DOHH2 (cell line): Measurements from ENCODE around the gene LAMTOR1.

Experiments
- H3F3A ChIP-seq: fragments of 200-600 bp; sonication (generic), shearing (Covaris generic); 2 replicates; pipeline ENCODE4 v1.6.0; 2016; ENCODE audit warnings: antibody characterized with exemption, mild to moderate bottlenecking; ENCODE audit not compliant: control insufficient read depth, insufficient read depth
- H3K27ac ChIP-seq: fragments of 200-600 bp; sonication (generic); 2 replicates; pipeline ENCODE4 v1.5.1; 2014; ENCODE audit warnings: low read depth, mild to moderate bottlenecking, low read length, moderate library complexity
- H3K27me3 ChIP-seq: fragments of 200-600 bp; sonication (generic); 2 replicates; pipeline ENCODE4 v1.6.1; 2014; ENCODE audit warnings: mild to moderate bottlenecking, low read length, mixed read lengths; ENCODE audit not compliant: control insufficient read depth
- H3K36me3 ChIP-seq: fragments of 200-600 bp; sonication (generic); 2 replicates; pipeline ENCODE4 v1.6.1; 2014; ENCODE audit warnings: mild to moderate bottlenecking, low read length, moderate library complexity, mixed read lengths; ENCODE audit not compliant: control insufficient read depth
- H3K4me1 ChIP-seq: fragments of 200-600 bp; sonication (generic); 2 replicates; pipeline ENCODE4 v1.6.1; 2014; ENCODE audit warnings: mild to moderate bottlenecking, low read length, mixed read lengths; ENCODE audit not compliant: control insufficient read depth
- H3K4me2 ChIP-seq: fragments of 200-600 bp; sonication (generic); 2 replicates; pipeline ENCODE4 v1.6.0; 2014; ENCODE audit warnings: mild to moderate bottlenecking, low read length, moderate library complexity
- H3K4me3 ChIP-seq: fragments of 200-600 bp; sonication (generic); 2 replicates; pipeline ENCODE4 v1.5.1; 2014; ENCODE audit warnings: mild to moderate bottlenecking, low read length, mixed read lengths
- H3K79me2 ChIP-seq: fragments of 200-600 bp; sonication (generic); 2 replicates; pipeline ENCODE4 v1.6.1; 2014; ENCODE audit warnings: mild to moderate bottlenecking, low read length, mixed read lengths; ENCODE audit not compliant: control insufficient read depth
- H3K9me2 ChIP-seq: fragments of 200-600 bp; sonication (generic); replicated peaks from 2 replicates; pipeline ENCODE4 v1.6.1; 2014; ENCODE audit warnings: mild to moderate bottlenecking, low read length, mixed read lengths; ENCODE audit not compliant: control insufficient read depth
- H3K9me3 ChIP-seq: fragments of 200-600 bp; sonication (generic); 2 replicates; pipeline ENCODE4 v1.6.1; 2014; ENCODE audit warnings: antibody characterized with exemption, low read length, mixed read lengths; ENCODE audit not compliant: control insufficient read depth, insufficient read depth
- H4K20me1 ChIP-seq: fragments of 200-600 bp; sonication (generic); 2 replicates; pipeline ENCODE4 v1.6.0; 2014; ENCODE audit warnings: low read depth, mild to moderate bottlenecking, antibody characterized with exemption, low read length, moderate library complexity; ENCODE audit not compliant: control insufficient read depth, insufficient read depth
- CTCF ChIP-seq: fragments of 200-600 bp; sonication (generic); IDR thresholded peaks from one replicate; pipeline ENCODE4 v1.5.1; 2014; ENCODE audit warnings: antibody characterized with exemption, mild to moderate bottlenecking, low read depth, low read length; ENCODE audit not compliant: poor library complexity, severe bottlenecking
- EZH2phosphoT487 ChIP-seq: fragments of 200-600 bp; sonication (generic); IDR thresholded peaks from 2 replicates; pipeline ENCODE4 v1.6.1; 2017; ENCODE audit warnings: borderline replicate concordance, mild to moderate bottlenecking, antibody characterized with exemption, low read length, moderate library complexity, mixed read lengths

The LAMTOR1 gene

GRCh38 chr11:72085621-72086351, 17.3 kb downstream of the LAMTOR1 start:
- no peak overlapping the region for H3K27ac ChIP-seq
- H3K27me3 ChIP-seq: no peaks in the 10 kb centered on the region

GRCh38 chr11:72084965-72085364, 18.1 kb downstream of the LAMTOR1 start:
- Histone ChIP-seq H3K79me2 (peaks cover 3% of the 10 kb centered on the region), H3K27ac (no peak overlapping the region), H3K4me2 (no peak overlapping the region), H3K4me1 (peaks cover 19% of the 10 kb centered on the region), H3K9me2 (no peaks in the 10 kb centered on the region), H3K36me3 (peaks cover 5% of the 10 kb centered on the region), H3K9me3 (no peaks in the 10 kb centered on the region), H4K20me1 (no peaks in the 10 kb centered on the region), H3F3A (peaks cover 6% of the 10 kb centered on the region; the same call in 1 of the 2 replicates), H3K27me3 (no peaks in the 10 kb centered on the region), H3K4me3 (no peak overlapping the region)
- TF ChIP-seq EZH2phosphoT487 (no peak), CTCF (no peak)

More at GRCh38 chr11:72085621-72086351, 17.3 kb downstream of the LAMTOR1 start:
- Histone ChIP-seq H3K9me3 (no peaks in the 10 kb centered on the region), H3K4me2 (no peak overlapping the region), H3K4me3 (no peak overlapping the region), H3K79me2 (peaks cover under 1% of the 10 kb centered on the region; the same call in 1 of the 2 replicates), H3K4me1 (peaks cover 19% of the 10 kb centered on the region), H3F3A (peaks cover 6% of the 10 kb centered on the region; the same call in 1 of the 2 replicates), H3K9me2 (no peaks in the 10 kb centered on the region), H3K36me3 (peaks cover 13% of the 10 kb centered on the region), H4K20me1 (no peaks in the 10 kb centered on the region)
- TF ChIP-seq CTCF: no peak
- no peak for TF ChIP-seq EZH2phosphoT487

GRCh38 chr11:72084076-72084475, 19.0 kb downstream of the LAMTOR1 start:
- H3K36me3 ChIP-seq: no peaks in the 10 kb centered on the region; the same call in 1 of the 2 replicates
- H3K27ac ChIP-seq: no peak overlapping the region
- H3K9me2 ChIP-seq: no peaks in the 10 kb centered on the region
- peaks cover 6% of the 10 kb centered on the region; the same call in 1 of the 2 replicates for H3F3A ChIP-seq
- no peak for TF ChIP-seq CTCF
- TF ChIP-seq EZH2phosphoT487: no peak
- 0 out of 2 replicates have a peak, but pooled peaks cover under 1% of the 10 kb centered on the region for H4K20me1 ChIP-seq
- H3K4me1 ChIP-seq: peaks cover 22% of the 10 kb centered on the region
- H3K27me3 ChIP-seq: no peaks in the 10 kb centered on the region
- no peaks in the 10 kb centered on the region for H3K9me3 ChIP-seq
- H3K4me3 ChIP-seq: no peak overlapping the region
- H3K79me2 ChIP-seq: peaks cover 12% of the 10 kb centered on the region
- no peak overlapping the region for H3K4me2 ChIP-seq
